ENCODE measurements around the gene P4HA2.

DNA sequence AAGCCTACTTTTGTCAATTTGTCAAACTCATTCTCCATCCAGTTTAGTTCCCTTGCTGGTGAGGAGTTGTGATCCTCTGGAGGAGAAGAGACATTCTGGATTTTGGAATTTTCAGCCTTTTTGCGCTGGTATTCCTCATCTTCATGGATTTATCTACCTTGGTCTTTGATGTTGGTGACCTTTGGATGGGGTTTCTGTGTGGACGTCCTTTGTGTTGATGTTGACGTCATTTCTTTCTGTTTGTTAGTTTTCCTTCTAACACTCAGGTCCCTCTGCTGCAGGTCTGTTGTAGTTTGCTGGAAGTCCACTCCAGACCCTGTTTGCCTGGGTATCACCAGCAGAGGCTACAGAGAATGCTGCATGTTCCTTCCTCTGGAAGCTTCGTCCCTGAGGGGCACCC lies 71.2 kb downstream of the P4HA2 start:
- TF ChIP-seq, protein P1, sequence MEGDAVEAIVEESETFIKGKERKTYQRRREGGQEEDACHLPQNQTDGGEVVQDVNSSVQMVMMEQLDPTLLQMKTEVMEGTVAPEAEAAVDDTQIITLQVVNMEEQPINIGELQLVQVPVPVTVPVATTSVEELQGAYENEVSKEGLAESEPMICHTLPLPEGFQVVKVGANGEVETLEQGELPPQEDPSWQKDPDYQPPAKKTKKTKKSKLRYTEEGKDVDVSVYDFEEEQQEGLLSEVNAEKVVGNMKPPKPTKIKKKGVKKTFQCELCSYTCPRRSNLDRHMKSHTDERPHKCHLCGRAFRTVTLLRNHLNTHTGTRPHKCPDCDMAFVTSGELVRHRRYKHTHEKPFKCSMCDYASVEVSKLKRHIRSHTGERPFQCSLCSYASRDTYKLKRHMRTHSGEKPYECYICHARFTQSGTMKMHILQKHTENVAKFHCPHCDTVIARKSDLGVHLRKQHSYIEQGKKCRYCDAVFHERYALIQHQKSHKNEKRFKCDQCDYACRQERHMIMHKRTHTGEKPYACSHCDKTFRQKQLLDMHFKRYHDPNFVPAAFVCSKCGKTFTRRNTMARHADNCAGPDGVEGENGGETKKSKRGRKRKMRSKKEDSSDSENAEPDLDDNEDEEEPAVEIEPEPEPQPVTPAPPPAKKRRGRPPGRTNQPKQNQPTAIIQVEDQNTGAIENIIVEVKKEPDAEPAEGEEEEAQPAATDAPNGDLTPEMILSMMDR (IDR thresholded peaks at IDR 0.05) = no peak
- TF ChIP-seq POLR2A (IDR thresholded peaks at IDR 0.05) = no peak

Data from upper lobe of left lung (tissue), 4 donors.